SU-DHL-6 (cell line): ENCODE data around the gene ZNF345.

Experiments used
- EZH2phosphoT487 ChIP-seq: fragments of 200-600 bp; sonication (generic), shearing (Covaris generic); conservative IDR thresholded peaks from 2 replicates; pipeline ENCODE4 v1.6.1; 2018; ENCODE audit warnings: mild to moderate bottlenecking, antibody characterized with exemption, low read length, moderate library complexity, mixed read lengths
- TF ChIP-seq, protein P1 (sequence below): fragments of 200-600 bp; sonication (generic); IDR thresholded peaks from one replicate; pipeline ENCODE4 v1.5.1; 2017; ENCODE audit warnings: antibody characterized with exemption, mild to moderate bottlenecking, low read length, moderate library complexity; ENCODE audit not compliant: insufficient read depth, poor library complexity, severe bottlenecking

DNA sequence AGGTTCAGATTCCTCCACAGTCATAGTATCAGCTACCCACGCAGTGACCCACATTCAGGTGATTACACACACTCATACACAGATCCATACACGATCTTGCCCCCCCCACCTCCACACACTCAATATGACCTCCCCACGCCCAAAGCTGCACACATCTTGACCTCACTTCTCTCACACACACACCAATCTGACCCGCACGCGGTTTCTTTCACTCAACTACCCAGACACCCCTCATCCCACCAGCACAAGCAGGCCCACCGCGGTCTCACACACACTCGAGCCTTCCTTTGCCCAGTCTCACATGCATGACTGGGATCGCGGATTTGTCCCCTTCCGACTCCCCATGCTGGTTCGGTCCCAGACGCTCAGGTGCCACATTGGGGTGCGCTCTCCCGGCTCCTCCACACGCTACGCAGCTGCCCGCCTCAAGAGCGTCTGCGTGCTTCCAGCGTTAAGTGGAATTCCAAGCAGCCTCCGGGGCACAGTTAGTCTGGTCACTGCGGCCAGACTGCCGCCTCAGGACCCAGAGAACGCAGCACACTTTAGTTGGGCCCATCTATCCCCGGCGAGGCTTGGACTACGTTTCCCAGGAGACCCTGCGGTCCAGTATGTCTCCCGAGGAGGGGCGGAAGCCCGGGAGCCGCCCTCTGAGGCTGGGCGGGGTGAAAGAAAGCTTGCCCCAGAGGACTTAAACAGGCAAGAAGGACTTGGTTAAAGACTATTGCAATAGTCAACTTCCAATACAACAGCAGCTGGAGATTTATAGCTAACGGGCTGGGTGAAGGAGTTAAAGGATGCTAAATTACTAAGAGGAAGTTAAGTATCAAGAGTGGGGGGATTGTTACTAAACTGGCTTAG lies 746 bp upstream of the ZNF345 start:
- TF ChIP-seq, protein P1, sequence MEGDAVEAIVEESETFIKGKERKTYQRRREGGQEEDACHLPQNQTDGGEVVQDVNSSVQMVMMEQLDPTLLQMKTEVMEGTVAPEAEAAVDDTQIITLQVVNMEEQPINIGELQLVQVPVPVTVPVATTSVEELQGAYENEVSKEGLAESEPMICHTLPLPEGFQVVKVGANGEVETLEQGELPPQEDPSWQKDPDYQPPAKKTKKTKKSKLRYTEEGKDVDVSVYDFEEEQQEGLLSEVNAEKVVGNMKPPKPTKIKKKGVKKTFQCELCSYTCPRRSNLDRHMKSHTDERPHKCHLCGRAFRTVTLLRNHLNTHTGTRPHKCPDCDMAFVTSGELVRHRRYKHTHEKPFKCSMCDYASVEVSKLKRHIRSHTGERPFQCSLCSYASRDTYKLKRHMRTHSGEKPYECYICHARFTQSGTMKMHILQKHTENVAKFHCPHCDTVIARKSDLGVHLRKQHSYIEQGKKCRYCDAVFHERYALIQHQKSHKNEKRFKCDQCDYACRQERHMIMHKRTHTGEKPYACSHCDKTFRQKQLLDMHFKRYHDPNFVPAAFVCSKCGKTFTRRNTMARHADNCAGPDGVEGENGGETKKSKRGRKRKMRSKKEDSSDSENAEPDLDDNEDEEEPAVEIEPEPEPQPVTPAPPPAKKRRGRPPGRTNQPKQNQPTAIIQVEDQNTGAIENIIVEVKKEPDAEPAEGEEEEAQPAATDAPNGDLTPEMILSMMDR = no peak
- no peak for TF ChIP-seq EZH2phosphoT487
